ENCODE data around the gene ALDOA. TPM values are rescaled to one million over a fixed set of nuclear protein-coding genes. Genes with fewer than 3 reads are reported as not detected.
A peak's percentile ranks its signal among the peaks of the same experiment; 100 is the strongest.
"Not testable (repeated sequence)": the region's sequence is repeated elsewhere in the genome, so short reads cannot be mapped to it uniquely, and the experiment has no call there.

The ALDOA gene
- total RNA-seq, 3 donors from 2014 or later (not counting 1 experiment from before 2014, with no cell fraction given): 412 to 544 (median 490) TPM

DNA sequence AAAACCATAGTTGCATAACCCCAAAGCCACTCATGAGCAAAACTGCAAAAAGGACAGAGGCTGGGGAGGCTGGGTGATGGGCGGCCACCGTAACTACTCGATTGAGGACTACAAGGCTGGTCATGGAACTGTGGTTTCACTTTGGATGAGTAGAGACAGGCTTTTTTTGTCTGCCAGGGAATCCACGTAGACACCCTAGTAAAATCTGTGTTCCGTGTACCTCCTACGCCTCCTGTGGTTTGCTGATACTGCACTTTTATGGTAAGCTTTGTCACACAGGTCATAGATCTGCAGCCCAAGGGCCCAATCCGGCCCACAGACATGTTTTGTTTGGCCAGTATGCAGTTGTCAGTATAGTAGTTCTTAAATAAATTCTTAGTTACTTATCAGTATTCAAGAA lies 32.3 kb upstream of the ALDOA start:
- Histone ChIP-seq H3K4me1 (ENCODE audit: control insufficient read depth, insufficient read depth, low read length) (peaks cover 17% of the 10 kb centered on the region), H3K27me3 (ENCODE audit: control insufficient read depth, insufficient read depth, low read length) (peaks cover 25% of the 10 kb centered on the region), H3K9me3 (ENCODE audit: control insufficient read depth, insufficient read depth, low read length) (no peaks in the 10 kb centered on the region), H3K36me3 (ENCODE audit: control insufficient read depth, insufficient read depth, low read length) (no peaks in the 10 kb centered on the region), H3K4me3 (ENCODE audit: low read length) (no peak overlapping the region), H3K27ac (ENCODE audit: low read length) (no peak overlapping the region)
- no peak for DNase-seq
- ATAC-seq: no peak
- TF ChIP-seq, protein P1, sequence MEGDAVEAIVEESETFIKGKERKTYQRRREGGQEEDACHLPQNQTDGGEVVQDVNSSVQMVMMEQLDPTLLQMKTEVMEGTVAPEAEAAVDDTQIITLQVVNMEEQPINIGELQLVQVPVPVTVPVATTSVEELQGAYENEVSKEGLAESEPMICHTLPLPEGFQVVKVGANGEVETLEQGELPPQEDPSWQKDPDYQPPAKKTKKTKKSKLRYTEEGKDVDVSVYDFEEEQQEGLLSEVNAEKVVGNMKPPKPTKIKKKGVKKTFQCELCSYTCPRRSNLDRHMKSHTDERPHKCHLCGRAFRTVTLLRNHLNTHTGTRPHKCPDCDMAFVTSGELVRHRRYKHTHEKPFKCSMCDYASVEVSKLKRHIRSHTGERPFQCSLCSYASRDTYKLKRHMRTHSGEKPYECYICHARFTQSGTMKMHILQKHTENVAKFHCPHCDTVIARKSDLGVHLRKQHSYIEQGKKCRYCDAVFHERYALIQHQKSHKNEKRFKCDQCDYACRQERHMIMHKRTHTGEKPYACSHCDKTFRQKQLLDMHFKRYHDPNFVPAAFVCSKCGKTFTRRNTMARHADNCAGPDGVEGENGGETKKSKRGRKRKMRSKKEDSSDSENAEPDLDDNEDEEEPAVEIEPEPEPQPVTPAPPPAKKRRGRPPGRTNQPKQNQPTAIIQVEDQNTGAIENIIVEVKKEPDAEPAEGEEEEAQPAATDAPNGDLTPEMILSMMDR (IDR thresholded peaks at IDR 0.05): no peak
- no peaks in the 10 kb centered on the region for H3K36me3 Mint-ChIP-seq
- no peaks in the 10 kb centered on the region for H3K9me3 Mint-ChIP-seq
- intact Hi-C loops (cut with micrococcal nuclease): no loop called here
- H3K27me3 Mint-ChIP-seq (ENCODE audit: low read depth in 2 of 2): peaks cover 14 to 20% of the 10 kb centered on the region in 2 donors
- H3K4me3 Mint-ChIP-seq: no peak overlapping the region
- WGBS (ENCODE audit: insufficient coverage): 68% methylated on average over 7 of the region's 7 CpGs
- no peak overlapping the region for H3K27ac Mint-ChIP-seq
- peaks cover 0 to 16% of the 10 kb centered on the region in 2 donors for H3K4me1 Mint-ChIP-seq

DNA sequence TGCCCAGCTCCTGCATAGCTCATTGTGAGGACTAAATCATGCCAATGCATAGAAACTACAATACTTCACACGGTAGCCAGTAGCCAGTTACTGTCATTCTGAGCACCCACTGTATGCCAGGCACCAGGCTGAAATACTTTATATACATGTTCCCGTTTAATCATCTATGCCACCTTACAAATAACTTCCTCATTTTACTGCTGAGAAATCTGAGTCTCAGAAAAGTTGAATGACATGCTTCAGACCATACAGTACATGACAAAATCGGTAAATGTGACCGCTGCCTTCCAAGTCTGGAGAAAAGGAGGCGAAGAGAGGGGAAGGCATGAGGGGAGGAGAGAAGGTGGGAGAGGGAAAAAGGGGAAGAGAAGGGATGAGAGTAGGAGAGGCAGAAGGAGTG lies 25.3 kb upstream of the ALDOA start:
- no peak overlapping the region for H3K4me3 ChIP-seq (ENCODE audit: low read length)
- no peaks in the 10 kb centered on the region for H3K9me3 ChIP-seq (ENCODE audit: control insufficient read depth, insufficient read depth, low read length)
- Mint-ChIP-seq H3K27ac (no peak overlapping the region), H3K4me3 (no peak overlapping the region), H3K9me3 (no peaks in the 10 kb centered on the region), H3K4me1 (peaks cover 0 to 3% of the 10 kb centered on the region in 2 donors), H3K36me3 (no peaks in the 10 kb centered on the region), H3K27me3 (ENCODE audit: low read depth in 2 of 2) (no peaks in the 10 kb centered on the region)
- no peaks in the 10 kb centered on the region for H3K27me3 ChIP-seq (ENCODE audit: control insufficient read depth, insufficient read depth, low read length)
- no peak for DNase-seq
- TF ChIP-seq, protein P1 (IDR thresholded peaks at IDR 0.05): no peak
- intact Hi-C loops (cut with micrococcal nuclease): no loop called here
- 14% methylated on average over 5 of the region's 5 CpGs for WGBS (ENCODE audit: insufficient coverage)
- no peaks in the 10 kb centered on the region for H3K36me3 ChIP-seq (ENCODE audit: control insufficient read depth, insufficient read depth, low read length)
- H3K4me1 ChIP-seq (ENCODE audit: control insufficient read depth, insufficient read depth, low read length): no peaks in the 10 kb centered on the region
- no peak for ATAC-seq
- H3K27ac ChIP-seq (ENCODE audit: low read length): no peak overlapping the region

DNA sequence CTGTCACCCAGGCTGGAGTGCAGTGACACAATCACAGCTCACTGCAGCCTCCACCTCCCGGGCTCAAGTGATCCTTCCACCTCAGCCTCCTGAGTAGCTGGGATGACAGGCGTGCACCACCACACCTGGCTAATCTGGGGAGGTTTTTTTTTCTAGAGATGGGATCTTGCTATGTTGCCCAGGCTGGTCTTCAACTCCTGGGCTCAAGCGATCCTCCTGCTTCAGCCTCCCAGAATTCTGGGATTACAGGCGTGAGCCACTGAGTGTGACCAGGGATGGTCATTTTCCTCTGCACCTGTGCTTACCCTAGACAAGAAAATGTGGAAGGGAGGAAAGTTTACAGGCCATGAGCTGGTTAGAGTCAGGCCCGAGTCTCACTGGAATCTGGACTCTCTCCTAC lies 24.9 kb upstream of the ALDOA start:
- H3K9me3 ChIP-seq (ENCODE audit: control insufficient read depth, insufficient read depth, low read length); H3K27me3 ChIP-seq (ENCODE audit: control insufficient read depth, insufficient read depth, low read length); H3K4me1 Mint-ChIP-seq; H3K27ac Mint-ChIP-seq; H3K4me3 ChIP-seq (ENCODE audit: low read length); H3K27me3 Mint-ChIP-seq (ENCODE audit: low read depth in 2 of 2); H3K4me3 Mint-ChIP-seq; H3K4me1 ChIP-seq (ENCODE audit: control insufficient read depth, insufficient read depth, low read length); DNase-seq; H3K27ac ChIP-seq (ENCODE audit: low read length); H3K9me3 Mint-ChIP-seq; intact Hi-C loops (cut with micrococcal nuclease); H3K36me3 Mint-ChIP-seq; ATAC-seq; H3K36me3 ChIP-seq (ENCODE audit: control insufficient read depth, insufficient read depth, low read length): not testable (repeated sequence)
- WGBS (ENCODE audit: insufficient coverage): 68% methylated on average over 4 of the region's 5 CpGs

DNA sequence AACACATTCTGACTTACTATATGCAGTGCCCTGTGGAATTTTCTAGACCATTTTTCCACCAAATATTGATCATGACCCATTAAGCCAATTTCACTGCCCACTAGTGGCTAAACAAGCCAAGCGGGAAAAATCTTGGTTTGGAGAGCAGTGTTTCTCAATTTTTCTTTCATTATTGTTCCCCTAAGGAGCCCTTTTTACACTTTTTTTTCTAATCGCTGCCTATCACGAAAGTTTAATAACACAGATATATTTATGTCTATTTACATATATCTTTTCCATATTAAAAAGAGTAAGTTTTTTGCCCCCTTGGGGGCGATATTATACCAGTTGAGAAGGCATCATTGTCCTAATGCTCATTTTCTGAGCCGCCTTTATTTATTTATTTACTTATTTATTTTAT lies 23.7 kb upstream of the ALDOA start:
- no peak overlapping the region for H3K27ac Mint-ChIP-seq
- H3K9me3 Mint-ChIP-seq: no peaks in the 10 kb centered on the region
- no peaks in the 10 kb centered on the region for H3K36me3 Mint-ChIP-seq
- TF ChIP-seq, protein P1 (IDR thresholded peaks at IDR 0.05): peak; percentile 28
- H3K27me3 Mint-ChIP-seq (ENCODE audit: low read depth in 2 of 2): no peaks in the 10 kb centered on the region
- DNase-seq (peak in 1 of 2 donors; percentile 57), ATAC-seq (no peak)
- 42% methylated on average over 1 of the region's 5 CpGs for WGBS (ENCODE audit: insufficient coverage)
- no peak overlapping the region for H3K27ac ChIP-seq (ENCODE audit: low read length)
- no peak overlapping the region for H3K4me3 ChIP-seq (ENCODE audit: low read length)
- H3K36me3 ChIP-seq (ENCODE audit: control insufficient read depth, insufficient read depth, low read length): no peaks in the 10 kb centered on the region
- H3K4me3 Mint-ChIP-seq: no peak overlapping the region
- H3K9me3 ChIP-seq (ENCODE audit: control insufficient read depth, insufficient read depth, low read length): no peaks in the 10 kb centered on the region
- H3K4me1 ChIP-seq (ENCODE audit: control insufficient read depth, insufficient read depth, low read length): no peaks in the 10 kb centered on the region
- peaks cover 0 to 7% of the 10 kb centered on the region in 2 donors for H3K4me1 Mint-ChIP-seq
- intact Hi-C loops (cut with micrococcal nuclease): no loop called here
- no peaks in the 10 kb centered on the region for H3K27me3 ChIP-seq (ENCODE audit: control insufficient read depth, insufficient read depth, low read length)
